GM12878 (cell line): ENCODE results near the gene RANBP17. TPM values are rescaled to one million over a fixed set of nuclear protein-coding genes. Genes with fewer than 3 reads are reported as not detected.

Experiments used
- ATAC-seq: fragments of 200-7000 bp; cut with Tn5 transposase; 3 replicates; pipeline ENCODE4 v1.9.1; 2020; ENCODE audit warnings: mild to moderate bottlenecking, moderate library complexity
- BruUV-seq: library from RNA; stranded (reverse); fragments of 400-500 nt; replicated peaks from 2 replicates; lab custom pipeline; 2021; lab: Mats Ljungman, UMichigan
- CTCF ChIA-PET: fragments of 300-600 bp; sonication (Branson Sonifier 250); formaldehyde crosslinking; extraction: SDS; loops from one replicate; lab custom pipeline; 2021; ENCODE audit warnings: inconsistent platforms; lab: Yijun Ruan, JAX
- POLR2A ChIA-PET: fragments of 350-600 bp; formaldehyde crosslinking; extraction: SDS; loops from one replicate; lab custom pipeline; 2021; ENCODE audit warnings: inconsistent platforms; lab: Charles Lee
- RAD21 ChIA-PET: fragments of 300-600 bp; sonication (Branson Sonifier 250); formaldehyde crosslinking; loops from one replicate; lab custom pipeline; 2023; ENCODE audit warnings: antibody characterized with exemption; ENCODE audit not compliant: unreplicated experiment; lab: Charles Lee
- SMC1A ChIA-PET: fragments of 300-600 bp; sonication (Branson Sonifier 250); formaldehyde crosslinking; loops from one replicate; lab custom pipeline; 2023; ENCODE audit not compliant: unreplicated experiment, uncharacterized antibody; lab: Charles Lee
- DNase-seq: peaks from one replicate; pipeline ENCODE4 v3.0.0-alpha.2; 2011; ENCODE audit warnings: low read depth, low spot score
- FAIRE-seq: peaks from 3 replicates; lab custom pipeline; 2011; peaks lifted over from hg19 to GRCh38; lab: Jason Lieb, UNC
- H2AFZ ChIP-seq: 2 replicates; pipeline ENCODE4 v1.6.0; 2011; ENCODE audit warnings: low read depth, low read length, control low read depth; ENCODE audit not compliant: control insufficient read depth
- H3K27ac ChIP-seq: 2 replicates; pipeline ENCODE4 v1.5.1; 2011; ENCODE audit warnings: control low read depth; ENCODE audit not compliant: control insufficient read depth, insufficient read depth
- H3K27me3 ChIP-seq, 2 experiments: replicated peaks in 1 of 2; 2 replicates each; pipeline versions ENCODE4 v1.6.0 to v1.6.1; 2011; ENCODE audit warnings: low read length in 1 of 2; ENCODE audit not compliant: control insufficient read depth in 2 of 2, insufficient read depth in 2 of 2
- H3K36me3 ChIP-seq, 2 experiments: 2 replicates each; pipeline ENCODE4 v1.5.1; 2011; ENCODE audit warnings: low read length in 1 of 2; ENCODE audit not compliant: control insufficient read depth in 2 of 2, insufficient read depth in 2 of 2
- H3K4me1 ChIP-seq: 2 replicates; pipeline ENCODE4 v1.6.1; 2011; ENCODE audit warnings: mild to moderate bottlenecking, low read length, moderate library complexity, mixed read lengths; ENCODE audit not compliant: control insufficient read depth, insufficient read depth
- H3K4me2 ChIP-seq: 2 replicates; pipeline ENCODE4 v1.6.0; 2011; ENCODE audit warnings: control low read depth; ENCODE audit not compliant: control insufficient read depth, insufficient read depth
- H3K4me3 ChIP-seq: fragments of 200-600 bp; sonication (generic); 2 replicates; pipeline ENCODE4 v1.5.1; 2016
- H3K79me2 ChIP-seq: 2 replicates; pipeline ENCODE4 v1.6.0; 2011; ENCODE audit warnings: low read length; ENCODE audit not compliant: control insufficient read depth, insufficient read depth
- H3K9ac ChIP-seq: 2 replicates; pipeline ENCODE4 v1.8.0; 2011; ENCODE audit warnings: low read length, control low read depth, mixed read lengths; ENCODE audit not compliant: control insufficient read depth, insufficient read depth
- H3K9me3 ChIP-seq: replicated peaks from 3 replicates; pipeline ENCODE4 v1.5.1; 2011; ENCODE audit warnings: mild to moderate bottlenecking, low read length; ENCODE audit not compliant: control insufficient read depth, insufficient read depth
- H4K20me1 ChIP-seq: 2 replicates; pipeline ENCODE4 v1.6.0; 2011; ENCODE audit not compliant: control insufficient read depth, insufficient read depth
- CHD4 ChIP-seq: fragments of 200-600 bp; sonication (generic); IDR thresholded peaks from 2 replicates; pipeline ENCODE4 v1.6.1; 2016; ENCODE audit warnings: mild to moderate bottlenecking
- MLLT1 ChIP-seq: fragments of 450-650 bp; IDR thresholded peaks from 2 replicates; pipeline ENCODE4 v1.6.1; 2016; ENCODE audit warnings: mild to moderate bottlenecking
- WGBS: methylation state at CpG from one replicate; pipeline ENCODE4 v1.1.6; 2016; ENCODE audit warnings: low lambda C conversion rate; ENCODE audit not compliant: insufficient replicate concordance, insufficient coverage; ENCODE audit errors: missing lambda C conversion rate; 5-methylcytosine and 5-hydroxymethylcytosine counted together
- in situ Hi-C: fragments of 300-500 bp; cut with MboI; formaldehyde crosslinking; loops from 9 replicates; pipeline ENCODE4 v1.14.3; 2018; ENCODE audit warnings: mixed read lengths
- intact Hi-C: fragments of 100-400 bp; cut with micrococcal nuclease; formaldehyde crosslinking; loops from one replicate; pipeline ENCODE4 v1.14.2; 2022; ENCODE audit not compliant: unreplicated experiment
- polyA plus RNA-seq, 11 experiments: library from polyadenylated mRNA; depleted of rRNA in 4 of 11; unstranded in 6 of 11; stranded (reverse) in 5 of 11; fragments of >200 nt; fragmentation: Nextera tagmentation in 4 of 11; fragmentation: Illumina TruSeq in 1 of 11; extraction: Ambion mirVana in 4 of 11; extraction: Trizol in 1 of 11; gene quantifications; 1 replicate in 1 of 11; 2 replicates in 10 of 11; pipeline versions ENCODE4 v1.2.1 to v1.2.3, GENCODE V29; 2011 to 2016; ENCODE audit warnings: inconsistent platforms in 2 of 11, missing spikeins in 2 of 11, low read depth in 1 of 11
- total RNA-seq, 4 experiments: library from RNA; depleted of rRNA in 3 of 4; stranded (reverse); fragments of >200 nt in 3 of 4; fragmentation: Illumina TruSeq in 1 of 4; extraction: Trizol in 1 of 4; gene quantifications; 2 replicates each; pipeline versions ENCODE4 v1.2.1 to v1.2.3, GENCODE V29; 2013 to 2021
- TF ChIP-seq, protein P1 (sequence below): fragments of 150-350 bp; IDR thresholded peaks from 2 replicates; pipeline ENCODE4 v1.6.1; 2016; ENCODE audit warnings: low read depth, low read length
- TF ChIP-seq, protein P2 (sequence below): fragments of 450-650 bp; IDR thresholded peaks from 2 replicates; pipeline ENCODE4 v1.6.1; 2016; ENCODE audit warnings: mild to moderate bottlenecking
- TF ChIP-seq, protein P3 (sequence below): IDR thresholded peaks from 2 replicates; pipeline ENCODE4 v1.6.1; 2012; ENCODE audit warnings: low read depth, low read length, improper control_type of control experiment

Gene RANBP17
- total and polyA plus RNA-seq, 10 of the 15 experiments (the other 5 are each of a cell fraction or from before 2014, with no cell fraction given): 0.10 TPM; not detected in 9

- no peaks in the 10 kb centered on the region for H4K20me1 ChIP-seq
- ATAC-seq: no peak
- H3K9ac ChIP-seq: no peak overlapping the region
- no peak overlapping the region for H2AFZ ChIP-seq
- H3K27me3 ChIP-seq: no peaks in the 10 kb centered on the region
- no TSS peak for BruUV-seq
- H3K9me3 ChIP-seq: no peaks in the 10 kb centered on the region
- 37% methylated on average over 2 of the region's 2 CpGs for WGBS
- RAD21 ChIA-PET: no interaction called here
- SMC1A ChIA-PET: interaction anchor here (1.1 kb wide), 1 partner anchor 13 kb away, joined by 3 read pairs; no protein-coding TSS in a partner anchor
- DNase-seq: no peak
- H3K36me3 ChIP-seq: no peaks in the 10 kb centered on the region
- no peaks in the 10 kb centered on the region for H3K79me2 ChIP-seq
- POLR2A ChIA-PET: no interaction called here
- in situ Hi-C loops (no loop called here), intact Hi-C loops (no loop called here)
- no peak overlapping the region for H3K27ac ChIP-seq
- FAIRE-seq: no peak
- CTCF ChIA-PET: no interaction called here
- no peaks in the 10 kb centered on the region for H3K4me1 ChIP-seq
- TF ChIP-seq MLLT1: no peak
- TF ChIP-seq, protein P1, sequence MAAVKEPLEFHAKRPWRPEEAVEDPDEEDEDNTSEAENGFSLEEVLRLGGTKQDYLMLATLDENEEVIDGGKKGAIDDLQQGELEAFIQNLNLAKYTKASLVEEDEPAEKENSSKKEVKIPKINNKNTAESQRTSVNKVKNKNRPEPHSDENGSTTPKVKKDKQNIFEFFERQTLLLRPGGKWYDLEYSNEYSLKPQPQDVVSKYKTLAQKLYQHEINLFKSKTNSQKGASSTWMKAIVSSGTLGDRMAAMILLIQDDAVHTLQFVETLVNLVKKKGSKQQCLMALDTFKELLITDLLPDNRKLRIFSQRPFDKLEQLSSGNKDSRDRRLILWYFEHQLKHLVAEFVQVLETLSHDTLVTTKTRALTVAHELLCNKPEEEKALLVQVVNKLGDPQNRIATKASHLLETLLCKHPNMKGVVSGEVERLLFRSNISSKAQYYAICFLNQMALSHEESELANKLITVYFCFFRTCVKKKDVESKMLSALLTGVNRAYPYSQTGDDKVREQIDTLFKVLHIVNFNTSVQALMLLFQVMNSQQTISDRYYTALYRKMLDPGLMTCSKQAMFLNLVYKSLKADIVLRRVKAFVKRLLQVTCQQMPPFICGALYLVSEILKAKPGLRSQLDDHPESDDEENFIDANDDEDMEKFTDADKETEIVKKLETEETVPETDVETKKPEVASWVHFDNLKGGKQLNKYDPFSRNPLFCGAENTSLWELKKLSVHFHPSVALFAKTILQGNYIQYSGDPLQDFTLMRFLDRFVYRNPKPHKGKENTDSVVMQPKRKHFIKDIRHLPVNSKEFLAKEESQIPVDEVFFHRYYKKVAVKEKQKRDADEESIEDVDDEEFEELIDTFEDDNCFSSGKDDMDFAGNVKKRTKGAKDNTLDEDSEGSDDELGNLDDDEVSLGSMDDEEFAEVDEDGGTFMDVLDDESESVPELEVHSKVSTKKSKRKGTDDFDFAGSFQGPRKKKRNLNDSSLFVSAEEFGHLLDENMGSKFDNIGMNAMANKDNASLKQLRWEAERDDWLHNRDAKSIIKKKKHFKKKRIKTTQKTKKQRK: no peak
- TF ChIP-seq, protein P2, sequence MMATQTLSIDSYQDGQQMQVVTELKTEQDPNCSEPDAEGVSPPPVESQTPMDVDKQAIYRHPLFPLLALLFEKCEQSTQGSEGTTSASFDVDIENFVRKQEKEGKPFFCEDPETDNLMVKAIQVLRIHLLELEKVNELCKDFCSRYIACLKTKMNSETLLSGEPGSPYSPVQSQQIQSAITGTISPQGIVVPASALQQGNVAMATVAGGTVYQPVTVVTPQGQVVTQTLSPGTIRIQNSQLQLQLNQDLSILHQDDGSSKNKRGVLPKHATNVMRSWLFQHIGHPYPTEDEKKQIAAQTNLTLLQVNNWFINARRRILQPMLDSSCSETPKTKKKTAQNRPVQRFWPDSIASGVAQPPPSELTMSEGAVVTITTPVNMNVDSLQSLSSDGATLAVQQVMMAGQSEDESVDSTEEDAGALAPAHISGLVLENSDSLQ: no peak
- no peak for TF ChIP-seq CHD4
- TF ChIP-seq, protein P3, sequence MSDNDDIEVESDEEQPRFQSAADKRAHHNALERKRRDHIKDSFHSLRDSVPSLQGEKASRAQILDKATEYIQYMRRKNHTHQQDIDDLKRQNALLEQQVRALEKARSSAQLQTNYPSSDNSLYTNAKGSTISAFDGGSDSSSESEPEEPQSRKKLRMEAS: no peak
- TF ChIP-seq, all 136 proteins: peak for 0
- H3K4me3 ChIP-seq: no peak overlapping the region
- no peak overlapping the region for H3K4me2 ChIP-seq
These were observed 170.2 kb downstream of the RANBP17 start for GRCh38 chr5:171031977-171032376.
